ENCODE data around the gene PSMD2.
A peak's percentile ranks its signal among the peaks of the same experiment; 100 is the strongest.

GRCh38 chr3:184284696-184285095 is 14.3 kb upstream of the PSMD2 start:
- TF ChIP-seq CTCF (IDR thresholded peaks at IDR 0.05; ENCODE audit: low read depth, low read length, missing input control) (peak; percentile 42), TAF1 (conservative IDR thresholded peaks at IDR 0.05) (no peak), JUND (IDR thresholded peaks at IDR 0.05) (no peak), SP1 (IDR thresholded peaks at IDR 0.05) (no peak)
